ENCODE data around the gene PDILT.

The PDILT gene

GRCh38 chr16:20331635-20332034, 72.9 kb downstream of the PDILT start:
- TF ChIP-seq ZFX (IDR thresholded peaks at IDR 0.05), result no peak
- no peak for TF ChIP-seq CTCF (conservative IDR thresholded peaks at IDR 0.05)
- no peak overlapping the region for H3K27ac ChIP-seq

- no peak overlapping the region for H3K27ac ChIP-seq
Measured at GRCh38 chr16:20329392-20330138, 75.0 kb downstream of the PDILT start.

GRCh38 chr16:20327444-20328041, 77.0 kb downstream of the PDILT start, which contains the start of gene GP2:
TSS of gene GP2 (minus strand) at chr16:20327513. CDS start at chr16:20326431, 1,082 bp downstream.
- no peak within 1 kb of the TSS; the same call in 1 of the 2 replicates for H3K27ac ChIP-seq
- no peak for TF ChIP-seq CTCF (conservative IDR thresholded peaks at IDR 0.05)
- TF ChIP-seq ZFX (IDR thresholded peaks at IDR 0.05), result no peak

More at GRCh38 chr16:20329392-20330138, 75.0 kb downstream of the PDILT start:
- TF ChIP-seq CTCF (conservative IDR thresholded peaks at IDR 0.05), result no peak
- no peak for TF ChIP-seq ZFX (IDR thresholded peaks at IDR 0.05)

GRCh38 chr16:20326321-20326720, 78.2 kb downstream of the PDILT start:
- no peak for TF ChIP-seq CTCF (conservative IDR thresholded peaks at IDR 0.05)

GRCh38 chr16:20325005-20325404, 79.5 kb downstream of the PDILT start:
- no peak overlapping the region for H3K27ac ChIP-seq
- TF ChIP-seq CTCF (conservative IDR thresholded peaks at IDR 0.05), result no peak
- TF ChIP-seq ZFX (IDR thresholded peaks at IDR 0.05), result no peak

More at GRCh38 chr16:20326321-20326720, 78.2 kb downstream of the PDILT start:
- no peak overlapping the region for H3K27ac ChIP-seq

GRCh38 chr16:20323591-20324117, 80.9 kb downstream of the PDILT start:
- TF ChIP-seq ZFX (IDR thresholded peaks at IDR 0.05) (no peak), CTCF (conservative IDR thresholded peaks at IDR 0.05) (no peak)
- H3K27ac ChIP-seq, result no peak overlapping the region

GRCh38 chr16:20322696-20323095, 81.8 kb downstream of the PDILT start:
- H3K27ac ChIP-seq, result no peak overlapping the region
- TF ChIP-seq CTCF (conservative IDR thresholded peaks at IDR 0.05) (no peak), ZFX (IDR thresholded peaks at IDR 0.05) (no peak)
